HG02763 (cell line): ENCODE data around the gene STARD9.

Experiments used
- ATAC-seq: cut with Tn5 transposase; IDR thresholded peaks from one replicate; pipeline ENCODE4 v1.9.1; 2021; ENCODE audit warnings: mild to moderate bottlenecking, moderate library complexity; ENCODE audit not compliant: unreplicated experiment

Gene STARD9

GRCh38 chr15:42726114-42726513 lies 150.7 kb downstream of the STARD9 start:
- no peak for ATAC-seq

- ATAC-seq = no peak
Measured at GRCh38 chr15:42727750-42728381, 152.5 kb downstream of the STARD9 start.

- no peak for ATAC-seq
Measured at GRCh38 chr15:42728560-42728959, 153.2 kb downstream of the STARD9 start.

GRCh38 chr15:42728972-42729371 lies 153.6 kb downstream of the STARD9 start:
- no peak for ATAC-seq

DNA sequence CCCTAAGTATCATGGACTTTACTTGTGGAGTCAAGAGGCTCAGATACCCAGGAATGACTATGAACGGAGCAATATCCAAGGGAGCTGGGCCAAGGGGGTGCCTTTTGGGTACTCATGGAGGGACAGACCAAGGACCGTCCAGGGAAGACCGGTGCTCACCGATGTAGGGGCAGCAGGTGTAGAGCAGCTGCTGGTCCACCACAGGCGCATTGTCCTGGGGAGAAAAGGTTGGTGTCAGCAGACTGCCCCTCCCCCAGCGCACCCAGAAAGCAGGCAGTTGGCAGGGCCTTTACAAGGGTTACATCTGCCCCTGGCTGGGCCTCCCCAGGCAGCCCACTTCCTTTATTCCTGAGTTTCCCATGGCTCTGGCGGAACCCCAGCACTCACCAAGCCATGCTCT lies 154.0 kb downstream of the STARD9 start:
- ATAC-seq = no peak

- ATAC-seq = no peak
Measured at GRCh38 chr15:42730135-42730534, 154.7 kb downstream of the STARD9 start.

DNA sequence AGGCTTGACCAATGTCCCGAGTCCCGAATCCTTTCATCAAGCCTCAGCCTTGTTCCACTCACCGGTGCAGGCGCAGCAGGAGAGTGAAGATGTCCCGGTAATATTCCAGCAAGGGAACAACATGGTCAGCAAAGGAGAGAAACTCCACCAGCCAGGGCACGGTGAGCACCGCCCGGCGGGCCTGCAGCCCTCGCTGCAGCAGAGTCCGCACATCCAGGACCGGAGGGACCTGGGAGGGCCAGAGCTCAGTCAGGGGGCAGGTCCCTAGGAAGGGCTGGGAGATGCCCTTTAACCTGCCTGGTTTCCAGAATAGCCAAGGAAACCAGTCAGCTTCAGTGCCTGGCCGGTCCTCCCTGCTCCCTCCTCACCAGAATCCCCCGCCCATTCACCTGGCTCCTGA lies 155.1 kb downstream of the STARD9 start:
- no peak for ATAC-seq

GRCh38 chr15:42731461-42731860 lies 156.1 kb downstream of the STARD9 start:
- no peak for ATAC-seq

GRCh38 chr15:42732095-42732827 lies 156.9 kb downstream of the STARD9 start:
- ATAC-seq = no peak

- no peak for ATAC-seq
Measured at GRCh38 chr15:42733027-42733426, 157.6 kb downstream of the STARD9 start.

- ATAC-seq = no peak
Measured at GRCh38 chr15:42734076-42734672, 158.8 kb downstream of the STARD9 start.

DNA sequence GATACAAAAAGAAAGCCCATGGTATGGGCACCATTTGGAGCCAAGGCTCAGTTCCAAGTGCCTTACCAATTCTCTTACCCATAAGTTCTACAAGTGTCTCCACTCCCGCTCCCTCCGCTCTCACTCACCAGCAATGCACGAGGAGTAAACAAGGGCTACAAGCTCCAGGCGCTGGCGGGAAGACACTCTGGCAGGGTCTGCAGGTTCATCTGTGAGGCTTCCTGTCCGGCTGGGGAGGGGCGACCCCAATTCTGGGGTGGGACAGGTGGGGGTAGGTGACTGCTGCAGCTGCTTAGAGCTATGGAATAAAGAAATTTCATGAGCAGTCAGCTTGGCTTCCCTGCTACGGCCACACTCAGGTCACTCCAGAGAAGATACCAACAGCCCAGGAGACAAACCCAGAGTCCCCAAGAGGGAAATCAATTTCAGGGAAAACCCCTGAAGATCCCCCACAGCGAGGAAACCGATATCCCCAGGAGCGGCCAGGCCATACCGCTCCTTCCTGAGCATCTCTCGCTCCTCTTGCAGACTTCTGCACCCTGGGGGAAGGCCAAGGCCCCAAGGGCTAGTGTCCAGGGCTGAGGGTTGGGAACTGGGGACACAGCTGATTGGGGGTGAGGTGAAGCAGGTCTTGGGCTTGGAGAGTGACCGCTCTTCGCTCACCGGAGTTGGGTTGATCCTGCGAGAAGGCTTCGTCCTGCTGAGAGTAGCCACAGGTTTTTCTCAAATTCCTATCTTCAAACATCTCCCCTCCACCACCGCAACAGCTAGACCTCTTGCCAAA lies 160.2 kb downstream of the STARD9 start:
- ATAC-seq = no peak

GRCh38 chr15:42736178-42736792 lies 160.9 kb downstream of the STARD9 start:
- ATAC-seq = peak; percentile 25

- ATAC-seq = peak; percentile 78
Measured at GRCh38 chr15:42736793-42737528, 161.6 kb downstream of the STARD9 start, which contains the start of gene CDAN1. Gene CDAN1 (minus strand): TSS chr15:42737128. CDS start chr15:42737102, 26 bp downstream.

- ATAC-seq = no peak
Measured at GRCh38 chr15:42737529-42738328, 162.3 kb downstream of the STARD9 start.

GRCh38 chr15:42741710-42742109 lies 166.3 kb downstream of the STARD9 start:
- no peak for ATAC-seq

DNA sequence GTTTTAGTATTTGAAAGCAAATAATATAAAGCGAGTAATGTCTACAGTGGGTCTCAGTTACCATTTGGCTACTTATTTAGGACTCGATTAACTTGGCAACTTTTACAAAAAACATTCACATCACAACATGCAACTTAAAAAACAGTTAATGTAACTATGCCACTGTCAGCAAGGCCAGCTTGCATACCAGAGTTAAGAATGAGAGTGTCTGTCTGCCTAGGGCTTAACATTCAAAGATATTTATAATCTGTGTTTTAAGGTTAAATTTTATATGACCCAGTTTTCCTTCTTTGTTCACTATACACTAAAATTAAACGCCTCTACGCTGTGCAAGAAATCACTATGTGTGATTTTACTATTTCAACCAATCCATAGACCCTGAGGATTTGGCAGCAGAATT lies 166.7 kb downstream of the STARD9 start:
- ATAC-seq = no peak

DNA sequence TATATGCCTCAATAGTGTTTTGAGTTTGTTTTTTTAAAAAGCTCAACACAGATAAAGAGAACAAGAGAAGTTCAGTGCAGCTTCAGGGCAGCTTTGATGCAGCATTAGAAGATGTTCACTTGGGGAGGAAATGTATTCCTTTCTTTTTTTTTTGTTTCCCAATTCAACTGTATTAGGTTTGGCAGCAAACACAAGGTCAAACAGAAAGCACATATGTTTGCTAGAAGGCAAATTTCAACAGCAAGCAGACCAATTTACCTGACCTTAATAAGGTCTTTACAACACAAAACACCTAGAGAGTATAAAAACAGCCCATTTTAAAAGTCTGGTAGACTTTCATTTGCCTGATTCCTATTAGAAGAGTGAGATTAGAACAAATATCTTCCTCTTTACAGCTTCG lies 168.8 kb downstream of the STARD9 start:
- no peak for ATAC-seq

DNA sequence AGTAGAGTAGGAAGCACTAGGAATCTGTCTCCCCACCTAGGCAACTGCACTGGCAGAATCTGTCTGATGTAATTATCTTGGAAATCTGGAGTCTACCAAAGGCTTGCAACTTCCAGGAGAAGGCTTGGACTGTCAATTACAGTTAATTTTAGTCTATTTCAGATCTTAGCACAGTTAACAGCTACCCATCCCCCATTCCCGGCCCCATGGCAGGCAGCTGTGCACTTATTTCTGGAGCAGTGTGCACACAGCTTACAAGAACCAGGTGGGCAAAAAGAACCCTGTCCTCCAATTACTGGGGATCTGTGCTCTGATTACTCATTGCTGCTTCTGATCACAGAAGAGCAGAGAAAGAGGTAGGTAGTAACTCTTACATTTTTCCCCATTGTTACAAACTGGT lies 173.9 kb downstream of the STARD9 start:
- ATAC-seq = no peak
